ENCODE measurements around the gene VIPR1.
"Not testable (repeated sequence)": the region's sequence is repeated elsewhere in the genome, so short reads cannot be mapped to it uniquely, and the experiment has no call there.

The VIPR1 gene

DNA sequence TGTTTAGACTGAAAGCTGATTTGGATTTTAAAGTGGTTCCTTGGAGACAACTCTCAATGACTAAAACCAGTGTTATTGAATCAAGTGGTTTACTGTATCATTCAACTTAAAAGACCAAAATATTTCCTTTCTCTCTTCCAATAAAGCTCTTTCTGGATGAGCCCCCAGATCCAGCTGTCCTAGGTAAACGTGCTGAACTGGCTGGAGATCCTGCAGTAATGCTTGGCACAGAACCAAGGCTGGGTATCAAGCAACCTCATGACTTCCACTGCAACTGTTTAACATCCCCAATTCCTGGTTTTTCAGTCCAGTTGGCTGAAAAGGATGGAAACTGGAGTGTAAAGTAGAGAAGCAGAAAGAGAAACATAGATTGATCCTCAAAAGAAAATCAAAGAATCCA is 50.4 kb downstream of the VIPR1 start:
- no peak overlapping the region for H3K4me2 ChIP-seq (ENCODE audit: low read length)
- TF ChIP-seq, protein P1, sequence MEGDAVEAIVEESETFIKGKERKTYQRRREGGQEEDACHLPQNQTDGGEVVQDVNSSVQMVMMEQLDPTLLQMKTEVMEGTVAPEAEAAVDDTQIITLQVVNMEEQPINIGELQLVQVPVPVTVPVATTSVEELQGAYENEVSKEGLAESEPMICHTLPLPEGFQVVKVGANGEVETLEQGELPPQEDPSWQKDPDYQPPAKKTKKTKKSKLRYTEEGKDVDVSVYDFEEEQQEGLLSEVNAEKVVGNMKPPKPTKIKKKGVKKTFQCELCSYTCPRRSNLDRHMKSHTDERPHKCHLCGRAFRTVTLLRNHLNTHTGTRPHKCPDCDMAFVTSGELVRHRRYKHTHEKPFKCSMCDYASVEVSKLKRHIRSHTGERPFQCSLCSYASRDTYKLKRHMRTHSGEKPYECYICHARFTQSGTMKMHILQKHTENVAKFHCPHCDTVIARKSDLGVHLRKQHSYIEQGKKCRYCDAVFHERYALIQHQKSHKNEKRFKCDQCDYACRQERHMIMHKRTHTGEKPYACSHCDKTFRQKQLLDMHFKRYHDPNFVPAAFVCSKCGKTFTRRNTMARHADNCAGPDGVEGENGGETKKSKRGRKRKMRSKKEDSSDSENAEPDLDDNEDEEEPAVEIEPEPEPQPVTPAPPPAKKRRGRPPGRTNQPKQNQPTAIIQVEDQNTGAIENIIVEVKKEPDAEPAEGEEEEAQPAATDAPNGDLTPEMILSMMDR (IDR thresholded peaks at IDR 0.05; ENCODE audit: low read length), result no peak
- TF ChIP-seq EZH2 (IDR thresholded peaks at IDR 0.05; ENCODE audit: borderline replicate concordance, low read length), result no peak
- no peaks in the 10 kb centered on the region for H3K27me3 ChIP-seq (ENCODE audit: insufficient read depth, low read length)
- H3F3A ChIP-seq (ENCODE audit: insufficient read depth, low read length), result no peaks in the 10 kb centered on the region
- no peaks in the 10 kb centered on the region for H3K9me3 ChIP-seq (ENCODE audit: low read length)
- H3K79me2 ChIP-seq (ENCODE audit: insufficient read depth, low read length), result no peaks in the 10 kb centered on the region
- no peak overlapping the region for H3K9ac ChIP-seq (ENCODE audit: low read length)
- peaks cover 4% of the 10 kb centered on the region for H3K4me1 ChIP-seq (ENCODE audit: insufficient read depth, low read length, severe bottlenecking)
- H3K9me2 ChIP-seq (ENCODE audit: low read depth, low read length), result no peaks in the 10 kb centered on the region
- no peaks in the 10 kb centered on the region for H4K20me1 ChIP-seq (ENCODE audit: insufficient read depth, low read length)
- H3K4me3 ChIP-seq (ENCODE audit: low read depth, low read length, poor library complexity, severe bottlenecking), result no peak overlapping the region
- H3K27ac ChIP-seq (ENCODE audit: low read depth, low read length, poor library complexity, severe bottlenecking), result no peak overlapping the region
- H2AFZ ChIP-seq (ENCODE audit: low read length), result no peak overlapping the region
- peaks cover 56% of the 10 kb centered on the region for H3K36me3 ChIP-seq (ENCODE audit: insufficient read depth, low read length)

DNA sequence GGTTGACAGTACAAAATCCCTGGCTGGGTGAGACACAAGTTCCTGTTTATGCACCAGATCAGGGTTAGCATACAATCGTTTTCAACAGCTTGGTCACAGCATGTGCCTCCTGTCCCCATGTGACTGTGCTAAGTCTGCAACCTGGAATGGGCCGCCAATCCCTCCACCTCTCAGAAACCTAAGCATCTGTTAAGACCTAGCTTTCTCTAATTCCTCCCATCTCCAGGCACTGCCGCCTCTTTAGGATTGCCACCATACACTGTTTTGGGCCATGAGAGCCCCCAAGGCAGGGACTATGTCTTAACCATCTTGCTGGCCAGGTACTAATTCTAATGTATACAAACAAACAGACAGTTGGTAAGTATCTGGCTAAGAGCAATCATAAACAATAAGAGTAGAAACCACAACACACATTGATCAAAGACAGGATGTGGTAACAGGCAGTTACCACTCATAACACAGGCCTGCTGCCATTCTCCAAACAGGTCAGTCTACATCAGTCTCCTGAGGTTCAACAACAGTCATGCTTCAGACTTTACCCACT is 53.7 kb downstream of the VIPR1 start:
- no peaks in the 10 kb centered on the region for H3K79me2 ChIP-seq (ENCODE audit: insufficient read depth, low read length)
- TF ChIP-seq, protein P1 (IDR thresholded peaks at IDR 0.05; ENCODE audit: low read length), result no peak
- no peak for TF ChIP-seq EZH2 (IDR thresholded peaks at IDR 0.05; ENCODE audit: borderline replicate concordance, low read length)
- H3K9ac ChIP-seq (ENCODE audit: low read length), result no peak overlapping the region
- H4K20me1 ChIP-seq (ENCODE audit: insufficient read depth, low read length), result no peaks in the 10 kb centered on the region
- H3K9me3 ChIP-seq (ENCODE audit: low read length), result no peaks in the 10 kb centered on the region
- no peak overlapping the region for H3K4me2 ChIP-seq (ENCODE audit: low read length)
- H2AFZ ChIP-seq (ENCODE audit: low read length), result no peak overlapping the region
- no peak overlapping the region for H3K4me3 ChIP-seq (ENCODE audit: low read depth, low read length, poor library complexity, severe bottlenecking)
- H3K4me1 ChIP-seq (ENCODE audit: insufficient read depth, low read length, severe bottlenecking), result peaks cover 4% of the 10 kb centered on the region
- H3K27me3 ChIP-seq (ENCODE audit: insufficient read depth, low read length), result no peaks in the 10 kb centered on the region
- H3F3A ChIP-seq (ENCODE audit: insufficient read depth, low read length), result no peaks in the 10 kb centered on the region
- H3K9me2 ChIP-seq (ENCODE audit: low read depth, low read length), result no peaks in the 10 kb centered on the region
- peaks cover 79% of the 10 kb centered on the region for H3K36me3 ChIP-seq (ENCODE audit: insufficient read depth, low read length)
- no peak overlapping the region for H3K27ac ChIP-seq (ENCODE audit: low read depth, low read length, poor library complexity, severe bottlenecking)

DNA sequence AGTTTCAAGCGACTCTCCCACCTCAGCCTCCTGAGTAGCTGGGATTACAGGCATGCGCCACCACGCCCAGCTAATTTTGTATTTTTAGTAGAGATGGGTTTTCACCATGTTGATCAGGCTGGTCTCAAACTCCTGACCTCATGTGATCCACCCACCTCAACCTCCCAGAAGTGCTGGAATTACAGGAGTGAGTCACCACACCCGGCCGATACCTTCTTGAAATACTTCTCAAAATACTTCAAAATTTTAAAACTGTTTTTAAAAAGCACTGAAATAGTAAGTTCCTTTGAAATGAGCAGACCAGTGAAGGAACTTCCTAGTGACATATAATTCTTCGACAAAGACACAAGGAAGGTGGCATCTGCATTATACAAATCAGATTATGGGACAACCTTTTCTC is 54.4 kb downstream of the VIPR1 start:
- not testable (repeated sequence) for H3K4me2 ChIP-seq (ENCODE audit: low read length); H2AFZ ChIP-seq (ENCODE audit: low read length); H3K9ac ChIP-seq (ENCODE audit: low read length); H3F3A ChIP-seq (ENCODE audit: insufficient read depth, low read length); H3K9me2 ChIP-seq (ENCODE audit: low read depth, low read length); H3K4me3 ChIP-seq (ENCODE audit: low read depth, low read length, poor library complexity, severe bottlenecking); H3K79me2 ChIP-seq (ENCODE audit: insufficient read depth, low read length); H3K9me3 ChIP-seq (ENCODE audit: low read length); H3K27ac ChIP-seq (ENCODE audit: low read depth, low read length, poor library complexity, severe bottlenecking); H3K27me3 ChIP-seq (ENCODE audit: insufficient read depth, low read length); H4K20me1 ChIP-seq (ENCODE audit: insufficient read depth, low read length); H3K4me1 ChIP-seq (ENCODE audit: insufficient read depth, low read length, severe bottlenecking)
- peaks cover 83% of the 10 kb centered on the region for H3K36me3 ChIP-seq (ENCODE audit: insufficient read depth, low read length)

DNA sequence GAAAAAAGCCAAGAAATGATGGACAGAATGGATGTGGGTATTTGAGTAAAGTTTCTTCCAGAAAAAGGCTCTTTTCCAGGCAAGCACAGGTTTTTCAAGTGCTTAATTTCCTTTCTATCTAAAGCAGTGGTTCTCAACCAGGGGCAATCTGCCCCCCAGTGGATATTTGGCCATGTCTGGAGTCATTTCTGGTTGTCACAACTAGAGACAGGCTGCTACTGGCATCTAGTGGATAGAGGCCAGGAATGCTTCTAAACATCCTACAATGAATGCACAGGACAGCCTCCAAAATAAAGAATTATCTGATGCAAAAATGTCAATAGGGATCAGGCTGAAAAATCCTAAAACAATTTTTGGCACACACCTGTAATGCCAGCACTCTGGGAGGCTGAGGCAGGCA is 55.4 kb downstream of the VIPR1 start:
- H3K36me3 ChIP-seq (ENCODE audit: insufficient read depth, low read length), result peaks cover 83% of the 10 kb centered on the region
- no peaks in the 10 kb centered on the region for H3K27me3 ChIP-seq (ENCODE audit: insufficient read depth, low read length)
- peaks cover 4% of the 10 kb centered on the region for H3K4me1 ChIP-seq (ENCODE audit: insufficient read depth, low read length, severe bottlenecking)
- H3K27ac ChIP-seq (ENCODE audit: low read depth, low read length, poor library complexity, severe bottlenecking), result no peak overlapping the region
- no peak overlapping the region for H3K4me2 ChIP-seq (ENCODE audit: low read length)
- no peaks in the 10 kb centered on the region for H4K20me1 ChIP-seq (ENCODE audit: insufficient read depth, low read length)
- H3F3A ChIP-seq (ENCODE audit: insufficient read depth, low read length), result no peaks in the 10 kb centered on the region
- no peak overlapping the region for H2AFZ ChIP-seq (ENCODE audit: low read length)
- no peaks in the 10 kb centered on the region for H3K9me3 ChIP-seq (ENCODE audit: low read length)
- H3K4me3 ChIP-seq (ENCODE audit: low read depth, low read length, poor library complexity, severe bottlenecking), result no peak overlapping the region
- TF ChIP-seq, protein P1 (IDR thresholded peaks at IDR 0.05; ENCODE audit: low read length), result no peak; the same call in 1 of the 2 replicates
- no peak for TF ChIP-seq EZH2 (IDR thresholded peaks at IDR 0.05; ENCODE audit: borderline replicate concordance, low read length)
- H3K9ac ChIP-seq (ENCODE audit: low read length), result no peak overlapping the region
- H3K9me2 ChIP-seq (ENCODE audit: low read depth, low read length), result no peaks in the 10 kb centered on the region
- H3K79me2 ChIP-seq (ENCODE audit: insufficient read depth, low read length), result no peaks in the 10 kb centered on the region
